Measurements from ENCODE around the gene TOLLIP.

DNA sequence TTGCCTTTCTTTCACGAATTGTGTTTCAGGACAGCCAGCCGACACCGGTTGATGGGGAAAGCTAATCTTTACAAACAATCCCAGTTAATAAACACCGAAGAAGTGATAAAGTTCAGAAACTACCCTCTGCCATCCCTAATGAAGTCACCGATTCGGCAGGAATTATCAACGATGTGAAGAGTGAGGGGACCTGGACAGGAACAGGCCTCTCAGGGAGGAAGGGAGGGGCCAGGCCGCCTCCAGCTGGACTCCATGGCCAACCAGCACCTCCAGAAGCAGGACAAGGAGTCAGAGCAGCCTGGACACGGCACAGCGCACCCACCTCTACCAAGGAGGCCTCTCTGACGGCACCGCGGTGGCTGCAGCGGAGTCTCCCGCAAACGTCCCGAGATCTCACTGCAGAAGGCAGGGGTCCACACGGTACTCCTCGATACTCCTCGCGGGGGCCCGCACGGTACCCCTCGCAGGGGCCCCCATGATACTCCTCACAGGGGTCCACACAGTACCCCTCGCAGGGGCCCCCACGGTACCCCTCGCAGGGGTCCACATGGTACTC is 3.9 kb downstream of the TOLLIP start:
- TF ChIP-seq CTCF (IDR thresholded peaks at IDR 0.05) (no peak), POLR2A (IDR thresholded peaks at IDR 0.05) (no peak)

Data from Peyer's patch (tissue), 4 donors.